ENCODE data around the gene LPP.

LPP gene

DNA sequence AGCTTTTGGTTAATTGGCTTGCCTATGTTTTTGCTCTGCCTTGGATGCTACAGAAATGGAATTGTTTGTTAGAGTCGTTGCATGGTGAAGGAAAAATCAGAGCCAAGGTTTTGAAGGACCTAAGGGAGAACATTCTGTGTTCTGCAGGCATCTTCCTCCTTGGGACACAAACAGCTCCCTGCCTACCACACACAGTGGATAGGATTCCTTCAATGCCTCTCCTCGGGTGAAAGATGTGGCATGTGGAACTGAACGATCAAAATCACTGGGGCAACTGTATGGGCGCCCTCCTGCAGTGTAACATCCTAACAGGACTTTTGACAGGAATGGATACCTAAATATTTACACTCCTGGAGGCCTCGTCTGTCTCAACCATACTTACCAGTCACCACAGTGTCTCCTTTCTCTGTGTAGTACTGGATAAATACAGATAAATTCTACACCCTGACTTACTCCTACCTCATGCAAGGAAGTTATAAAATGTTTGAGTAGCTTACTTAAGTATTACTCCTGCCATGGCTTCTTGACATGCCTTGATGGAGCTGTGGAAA is 100.6 kb downstream of the LPP start:
- no peak for DNase-seq

DNA sequence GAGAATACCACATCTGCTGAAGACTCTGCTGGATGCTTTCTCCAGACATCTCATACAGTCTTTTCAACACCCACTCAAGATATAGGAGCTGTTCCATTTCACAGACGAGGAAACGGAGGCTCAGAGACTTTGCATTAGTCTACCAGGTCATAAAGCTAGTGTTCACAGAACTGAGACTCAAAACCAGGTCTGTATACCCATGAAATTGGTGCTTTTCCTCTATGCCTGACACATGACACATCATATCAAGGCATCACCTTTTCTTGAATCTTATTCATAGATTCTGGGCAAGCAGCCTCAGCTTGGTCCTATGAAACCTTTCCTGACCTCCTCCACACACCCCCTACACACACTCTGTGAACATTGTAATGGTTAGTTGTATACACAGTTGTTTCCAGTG is 101.2 kb downstream of the LPP start:
- no peak for DNase-seq

DNA sequence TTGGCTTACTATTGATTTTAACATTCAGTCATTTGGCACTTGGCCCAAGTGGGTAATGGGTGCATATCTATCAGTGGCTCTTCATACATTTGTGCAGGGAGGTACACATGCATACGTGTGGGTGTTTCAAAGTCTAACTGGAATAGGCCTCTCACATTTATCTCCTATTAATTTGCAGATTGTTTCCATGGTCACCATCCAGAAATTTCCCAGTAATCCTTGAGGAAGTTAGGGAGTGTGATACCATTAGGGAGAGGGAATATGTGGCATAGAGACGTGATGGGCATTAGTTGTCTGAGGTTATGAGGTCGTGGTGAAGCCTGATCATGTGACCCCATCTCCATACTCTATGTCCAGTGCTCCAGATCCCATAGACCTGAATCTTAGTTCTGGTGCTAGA is 102.8 kb downstream of the LPP start:
- no peak for DNase-seq

DNA sequence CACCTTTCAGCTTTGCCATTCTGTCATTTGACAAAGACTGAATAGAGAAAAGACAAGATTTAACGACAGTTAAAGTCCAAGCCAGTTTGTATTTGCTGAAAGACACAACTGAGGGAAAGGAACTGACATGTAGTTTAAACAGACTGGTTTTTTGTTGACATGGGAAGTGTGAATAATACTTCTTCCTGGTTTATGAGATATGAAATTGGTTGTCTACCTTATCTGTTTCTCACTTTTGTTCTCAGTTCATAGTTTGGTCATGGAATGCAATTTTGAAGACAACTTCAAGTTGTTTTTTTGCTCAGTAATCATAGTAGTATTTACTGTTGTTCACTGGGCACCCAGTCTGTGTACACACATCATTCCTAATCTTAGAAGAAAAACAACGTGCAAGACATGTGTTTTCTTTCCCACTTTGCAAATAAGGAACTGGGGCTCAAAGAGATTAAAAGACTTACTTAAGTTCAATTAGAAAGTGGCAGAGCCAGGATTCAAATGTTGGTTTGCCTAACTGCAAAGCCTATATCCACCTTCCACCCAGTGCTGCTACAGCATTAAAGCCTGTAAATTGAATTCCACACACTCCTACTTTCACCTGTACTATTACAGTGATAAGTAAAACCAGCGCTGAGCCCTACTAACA is 103.5 kb downstream of the LPP start:
- DNase-seq = no peak

DNA sequence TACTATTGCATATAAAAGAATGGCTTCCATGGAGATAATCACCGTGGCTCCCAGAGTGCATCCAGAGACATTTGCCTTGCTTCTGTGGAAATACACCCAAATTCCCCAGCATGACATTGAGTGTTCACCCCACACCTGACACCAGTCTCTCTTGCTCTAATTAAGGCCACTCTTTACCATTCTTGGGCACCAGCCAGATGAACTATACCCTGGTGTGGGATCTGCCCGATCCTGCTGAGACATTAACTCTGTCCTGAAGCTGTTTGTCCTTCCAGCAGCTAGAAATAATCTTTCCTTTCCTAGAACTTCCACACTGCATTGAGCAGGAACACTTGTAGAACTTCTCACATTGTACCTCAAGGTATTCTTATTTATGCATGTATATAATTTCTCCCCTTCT is 105.2 kb downstream of the LPP start:
- no peak for DNase-seq

DNA sequence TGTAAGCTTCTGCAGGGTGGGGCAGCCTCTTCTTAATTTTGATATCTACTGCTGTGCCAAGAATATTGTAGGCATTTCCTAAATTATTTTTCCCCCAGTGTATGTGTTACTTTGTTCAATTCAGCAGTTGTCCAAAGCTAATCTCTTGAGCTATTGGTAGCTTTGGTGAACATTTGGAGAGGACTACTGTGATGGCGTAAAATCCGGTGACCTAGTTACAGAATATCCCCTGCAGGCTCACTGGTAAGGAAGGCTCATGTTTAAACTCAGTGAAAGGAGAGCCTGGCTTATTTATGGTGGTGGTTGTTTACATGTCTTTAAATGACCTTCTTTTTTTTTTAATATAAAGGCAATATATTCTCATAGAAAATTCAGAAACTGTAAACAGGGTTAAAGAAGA is 105.6 kb downstream of the LPP start:
- DNase-seq = no peak

DNA sequence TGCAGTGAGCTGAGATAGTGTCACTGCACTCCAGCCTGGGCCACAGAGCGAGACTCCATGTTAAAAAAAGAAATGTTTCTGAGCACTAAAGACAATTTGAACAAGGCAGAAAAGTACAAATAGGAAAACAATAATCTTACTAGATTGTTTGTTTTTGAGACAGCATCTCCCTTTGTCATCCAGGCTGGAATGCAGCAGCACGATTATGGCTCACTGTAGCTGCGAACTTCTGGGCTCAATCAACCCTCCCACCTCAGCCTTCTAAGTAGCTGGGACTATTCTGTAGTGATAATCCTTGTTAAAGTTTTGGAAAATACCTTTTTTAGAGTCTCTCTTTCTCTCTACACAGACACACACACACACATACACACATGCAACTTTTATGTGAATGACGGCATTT is 107.1 kb downstream of the LPP start:
- no peak for DNase-seq

DNA sequence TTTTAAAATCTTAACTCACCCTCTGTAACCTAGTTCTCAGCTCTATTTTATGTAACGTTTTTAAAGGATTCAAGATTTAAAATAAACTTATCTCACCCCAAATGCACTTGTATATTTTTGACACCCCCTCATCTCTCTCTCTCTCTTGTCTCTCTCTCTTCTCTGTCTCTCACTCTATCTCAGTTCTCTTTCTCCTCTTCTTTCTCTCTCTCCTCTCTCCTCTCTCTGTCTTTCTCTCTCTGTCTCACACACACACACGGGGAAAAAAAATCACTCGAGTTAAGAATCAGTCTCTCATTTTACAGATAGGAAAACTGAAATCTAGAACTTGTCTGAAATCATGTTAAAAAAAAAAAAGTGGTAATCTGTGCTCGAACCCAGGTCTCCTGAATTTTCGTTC is 108.5 kb downstream of the LPP start:
- no peak for DNase-seq

DNA sequence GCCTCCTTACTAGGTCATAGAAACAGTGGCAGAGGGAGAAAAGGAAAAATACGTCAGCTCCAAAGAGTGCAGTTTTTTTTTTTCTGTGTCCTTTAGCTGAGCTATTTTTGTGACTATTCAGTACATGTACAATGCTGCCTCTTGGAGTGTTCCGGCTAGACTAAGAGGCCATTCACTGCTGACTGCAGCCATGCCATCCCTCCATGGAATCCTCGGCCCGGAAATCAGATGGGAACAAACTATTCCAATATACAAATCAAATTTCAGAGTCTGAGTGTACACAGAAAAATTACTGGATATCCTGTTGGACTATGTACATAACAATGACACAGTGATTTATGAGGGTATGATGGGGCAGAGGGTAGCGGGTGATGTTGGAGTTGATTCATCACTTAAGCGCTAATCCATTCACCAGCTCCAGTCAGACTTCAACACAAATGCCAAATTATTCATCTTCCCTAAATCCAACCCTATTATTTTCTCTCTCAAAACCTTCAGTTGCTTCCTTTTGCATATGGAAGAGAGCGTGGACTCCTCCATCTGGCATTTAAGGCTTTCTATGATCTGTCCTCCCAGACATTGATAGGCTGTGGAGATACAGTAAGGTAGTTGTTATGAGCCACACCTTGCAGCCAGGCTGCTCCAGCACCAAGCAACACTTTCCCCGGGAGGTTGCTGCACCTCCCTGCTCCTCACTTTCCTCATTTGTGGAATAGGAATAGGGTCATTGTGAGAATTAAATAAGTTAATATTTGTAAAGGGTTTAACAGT is 109.1 kb downstream of the LPP start:
- DNase-seq = no peak

DNA sequence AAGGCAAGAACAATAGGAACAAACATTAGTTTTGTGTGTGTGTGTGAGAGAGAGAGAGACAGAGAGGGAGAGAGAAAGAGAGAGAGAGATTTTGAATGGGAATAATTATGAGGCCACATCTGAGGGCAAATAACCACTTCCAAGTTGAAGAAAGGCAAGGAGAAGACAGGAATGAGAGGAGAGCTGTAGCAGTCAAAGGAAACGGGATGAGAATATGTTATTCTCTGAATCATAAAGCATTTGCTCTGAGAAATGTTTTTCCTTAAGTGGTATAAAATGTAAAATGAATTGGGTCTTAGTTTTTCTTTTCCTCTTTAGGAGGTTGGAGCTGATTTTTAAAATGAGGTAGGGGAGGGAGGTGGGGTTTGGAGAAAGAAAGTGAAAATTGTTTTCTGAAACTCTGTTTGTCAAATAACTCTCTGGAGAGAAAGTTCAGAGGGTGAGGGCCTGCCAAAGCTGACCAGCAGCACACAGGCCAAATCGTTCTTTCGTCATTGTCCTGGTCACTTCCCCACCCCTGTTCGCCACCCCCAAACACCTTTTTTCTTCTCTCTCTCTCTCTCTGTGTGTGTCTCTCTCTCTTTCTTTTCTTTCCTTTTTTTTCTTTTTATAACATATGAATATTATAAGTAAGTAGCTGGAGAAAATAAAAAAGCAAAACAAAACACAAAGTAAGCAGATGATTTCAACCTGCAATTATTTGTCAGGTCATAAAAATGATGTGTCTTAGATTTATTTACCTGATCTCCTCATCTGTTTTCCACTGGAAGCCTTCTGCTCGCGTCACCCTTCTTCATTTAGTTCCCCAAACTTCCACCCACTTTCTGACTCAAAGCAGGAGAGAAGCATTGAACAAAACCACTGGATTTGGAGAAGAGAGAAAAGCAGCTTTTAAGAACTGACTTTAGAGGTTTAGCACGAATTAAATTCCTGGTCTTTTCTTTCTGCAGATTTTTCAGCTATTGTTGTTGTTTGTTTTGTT is 110.6 kb downstream of the LPP start:
- DNase-seq = no peak

DNA sequence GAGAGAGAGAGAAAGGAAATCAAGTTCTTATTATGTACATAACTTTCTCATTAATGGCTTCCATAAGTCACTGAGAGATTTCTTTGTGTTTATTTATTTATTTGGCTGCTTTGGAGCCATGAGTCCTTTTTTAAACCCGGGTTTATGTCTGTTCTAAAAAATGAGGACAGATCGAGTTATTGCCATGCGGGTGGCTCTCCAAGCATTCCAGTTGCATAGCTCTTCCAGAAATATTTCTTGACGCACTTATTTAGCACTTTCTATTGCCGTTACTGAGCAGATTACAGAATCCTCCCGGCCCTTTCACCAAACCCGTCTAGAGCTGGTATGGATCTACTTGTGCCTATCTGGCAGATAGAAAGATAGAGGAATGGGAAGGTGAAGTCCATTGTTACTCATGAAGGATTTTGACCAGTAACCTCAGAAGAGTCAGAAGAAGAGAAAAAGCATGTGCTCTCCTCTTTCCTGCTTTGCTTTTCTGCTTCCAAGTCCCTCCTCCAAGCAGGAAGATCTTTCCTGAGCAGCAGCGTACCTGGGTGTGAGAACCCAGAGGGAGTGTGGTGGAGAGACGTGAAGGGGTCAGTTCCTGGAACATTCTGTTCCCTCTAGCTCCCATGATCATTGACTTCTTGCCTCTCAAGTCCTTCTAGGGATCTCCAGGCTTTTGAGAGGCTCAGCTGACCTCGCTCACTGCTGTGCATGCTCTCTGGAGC is 112.8 kb downstream of the LPP start:
- no peak for DNase-seq

DNA sequence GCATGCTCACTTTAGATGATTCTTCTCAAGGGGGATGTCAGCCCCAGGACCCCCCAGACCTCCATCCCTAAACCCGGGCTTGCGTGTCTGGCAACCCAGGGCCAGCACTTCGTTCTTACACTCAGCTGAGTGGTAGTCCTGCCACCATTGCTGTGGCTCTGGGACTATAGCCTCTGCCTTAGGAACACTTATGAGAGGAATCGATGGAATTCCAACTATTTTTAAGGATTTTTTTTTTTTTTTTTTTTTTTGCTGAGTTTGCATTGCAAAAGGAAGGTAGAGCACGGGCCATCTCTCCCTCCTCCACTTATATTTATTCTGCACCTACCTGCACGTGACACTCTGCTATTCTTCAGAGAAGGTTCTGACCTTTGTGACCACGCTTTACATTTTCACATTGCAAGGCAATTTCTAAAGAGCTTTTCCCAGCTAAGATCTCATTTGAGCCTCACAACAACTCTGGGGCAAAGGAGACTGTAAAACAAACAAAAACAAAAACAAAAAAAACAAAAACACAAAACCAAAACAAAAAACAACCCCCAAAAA is 113.9 kb downstream of the LPP start:
- no peak for DNase-seq

DNA sequence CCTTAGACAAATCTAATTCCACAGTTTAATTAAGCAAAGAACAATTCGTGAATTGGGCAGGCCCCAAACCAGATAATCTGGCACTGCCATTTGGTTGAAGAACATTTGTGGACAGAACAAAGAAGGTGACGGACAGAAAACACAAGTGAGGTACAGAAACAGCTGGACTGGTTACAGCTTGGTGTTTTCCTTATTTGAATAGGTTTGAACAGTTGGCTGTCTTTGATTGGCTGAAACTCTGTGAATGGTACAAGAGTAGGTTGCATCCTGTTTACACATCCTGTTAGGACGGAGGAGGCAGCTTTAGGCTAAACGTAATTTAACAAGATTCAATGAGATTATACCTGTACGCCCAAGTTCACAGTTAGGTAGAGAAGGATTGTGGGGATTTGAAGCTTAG is 114.4 kb downstream of the LPP start:
- no peak for DNase-seq

DNA sequence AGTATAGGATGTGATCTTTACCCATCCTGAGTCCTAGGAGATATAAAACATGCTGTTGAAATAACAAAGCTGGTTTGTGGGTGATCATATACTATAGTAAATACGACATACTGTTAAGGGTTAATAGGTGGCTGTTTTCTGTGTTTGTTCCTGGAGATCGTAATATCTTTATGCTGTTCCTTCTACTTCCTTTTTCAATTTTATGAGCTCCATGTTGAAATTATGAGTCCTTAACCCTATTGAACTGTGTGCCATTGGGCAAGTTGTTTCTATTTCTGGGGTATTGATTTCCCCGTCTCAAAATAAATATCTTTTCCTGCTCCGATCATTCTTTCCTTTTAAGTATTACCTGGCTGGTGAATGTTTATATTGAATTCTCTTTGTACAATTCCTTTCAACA is 115.1 kb downstream of the LPP start:
- DNase-seq = peak; percentile 4

DNA sequence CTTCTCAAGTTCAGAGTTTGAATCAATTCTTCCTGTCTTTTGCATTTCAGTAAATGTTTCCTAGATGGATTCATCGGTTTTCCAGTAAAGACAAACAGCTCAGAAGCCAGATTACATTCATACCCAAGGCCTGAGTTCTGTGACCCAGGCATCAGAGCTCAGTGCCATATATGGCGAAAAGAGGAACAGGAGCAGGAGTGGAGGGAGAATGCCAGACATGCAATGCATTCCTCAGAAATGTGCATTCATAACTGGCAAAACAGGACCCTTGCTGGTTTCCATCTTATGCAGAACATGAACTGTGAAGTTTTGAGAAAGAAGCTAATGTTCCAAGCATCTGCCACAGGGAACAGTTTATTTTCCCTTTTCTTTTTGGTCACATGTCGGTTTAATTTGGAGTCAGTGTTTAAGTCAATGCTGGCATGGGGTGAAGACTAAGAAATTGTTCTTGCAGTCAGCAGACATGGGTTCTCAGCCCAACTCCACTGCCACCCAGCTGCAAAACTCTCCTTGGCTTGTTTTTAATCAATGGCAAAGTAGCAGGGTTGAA is 116.5 kb downstream of the LPP start:
- DNase-seq = no peak

DNA sequence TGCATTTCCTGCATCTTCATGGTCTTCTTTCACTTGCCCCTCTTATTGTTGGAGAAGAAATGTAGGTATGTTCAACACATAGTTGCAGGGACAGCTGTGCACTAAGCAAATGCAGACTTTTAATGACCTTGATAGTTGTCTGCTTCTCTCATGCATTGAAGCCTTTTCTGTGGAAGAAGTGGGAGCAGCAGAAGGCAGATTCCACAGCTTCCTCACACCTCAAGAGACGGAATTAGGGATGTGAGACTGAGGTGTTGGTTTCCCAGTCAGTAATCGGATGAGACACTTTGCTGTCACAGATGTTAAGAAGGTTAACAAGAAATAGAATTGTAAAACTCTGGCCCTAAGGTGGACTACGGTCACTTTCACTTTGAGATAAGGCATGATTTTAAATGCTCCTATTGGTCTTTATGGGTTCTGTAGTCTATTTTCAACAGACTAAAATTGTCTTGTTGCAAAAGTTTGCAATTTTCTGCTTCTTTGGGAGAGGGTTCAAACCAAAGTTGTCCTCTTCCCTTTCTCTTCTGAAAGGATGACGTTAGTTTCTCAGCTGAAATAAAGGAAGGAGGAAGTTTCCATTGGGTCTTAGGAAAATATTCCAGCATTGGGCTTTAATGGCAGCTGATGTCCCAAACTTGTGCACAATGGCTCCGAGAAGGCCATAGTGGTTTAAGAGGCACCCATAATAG is 117.4 kb downstream of the LPP start:
- no peak for DNase-seq

DNA sequence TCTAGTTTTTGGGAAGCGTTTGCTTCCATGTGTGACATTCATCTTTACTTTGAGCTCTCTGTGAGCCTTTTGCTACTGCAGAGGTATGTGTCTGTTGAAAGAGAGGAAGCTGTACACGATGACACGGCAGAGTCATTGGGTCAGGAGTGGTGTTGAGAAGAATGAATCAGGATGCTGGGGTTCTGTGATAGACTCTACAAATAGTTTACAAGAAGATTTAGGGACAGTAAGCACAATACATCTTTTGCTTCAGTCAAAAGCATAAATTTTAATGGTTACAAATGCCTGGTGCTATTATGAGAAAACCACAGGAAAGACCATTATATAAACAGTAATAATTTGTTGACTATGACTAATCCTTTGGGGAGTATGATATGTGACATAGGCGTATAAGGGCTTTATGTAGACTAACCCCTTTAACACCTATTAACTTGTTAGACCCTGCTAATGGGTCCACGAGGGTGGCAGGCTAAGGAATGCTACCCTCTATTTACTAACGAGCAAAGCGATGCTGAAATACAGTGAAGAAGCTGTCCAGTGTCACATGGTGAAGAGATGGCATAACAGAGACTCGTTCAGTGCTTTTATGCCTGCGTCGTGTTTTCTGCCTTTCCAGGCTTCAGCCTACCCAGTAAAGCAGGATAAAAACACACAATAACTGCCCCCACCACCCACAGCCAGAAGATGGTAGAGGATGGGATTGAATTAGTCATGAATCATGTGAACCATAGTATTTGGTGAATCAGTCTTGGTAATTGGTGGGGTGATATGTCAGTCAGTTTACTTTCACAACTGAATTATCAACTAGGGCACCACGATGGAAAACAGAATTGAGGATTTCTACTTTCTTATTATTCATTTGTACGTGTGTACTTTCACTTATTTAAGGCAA is 118.8 kb downstream of the LPP start:
- no peak for DNase-seq

DNA sequence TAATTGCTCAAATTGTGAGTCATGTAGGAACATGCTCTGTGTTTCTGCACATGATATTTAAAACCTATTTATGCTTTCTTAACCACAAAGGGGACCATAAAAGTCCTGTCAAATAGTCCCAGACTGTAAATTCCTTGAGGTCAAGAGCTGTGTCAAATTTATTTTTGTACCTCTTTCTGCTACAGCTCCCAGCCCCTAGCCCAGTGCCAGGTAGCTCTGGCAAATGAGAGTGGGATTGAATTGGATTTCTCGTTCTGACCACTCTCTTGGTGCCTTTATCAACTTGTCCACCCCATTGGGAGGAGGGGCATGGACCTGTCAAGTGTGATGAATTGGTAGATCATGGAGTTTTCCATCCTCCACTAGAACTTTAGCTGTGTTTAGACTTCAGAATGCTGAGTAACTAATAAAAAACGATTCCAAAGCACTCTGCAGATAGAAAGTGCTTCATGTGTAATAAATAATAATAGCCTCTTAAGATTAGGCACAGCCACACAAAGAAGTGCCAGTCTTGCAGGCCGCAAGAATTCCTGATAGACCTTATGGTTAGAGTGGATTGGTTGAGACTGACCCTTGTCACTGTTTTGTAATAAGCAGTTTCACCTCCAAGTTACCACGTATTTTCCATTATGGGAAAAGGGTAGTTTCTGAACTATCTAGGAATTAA is 120.4 kb downstream of the LPP start:
- DNase-seq = no peak

DNA sequence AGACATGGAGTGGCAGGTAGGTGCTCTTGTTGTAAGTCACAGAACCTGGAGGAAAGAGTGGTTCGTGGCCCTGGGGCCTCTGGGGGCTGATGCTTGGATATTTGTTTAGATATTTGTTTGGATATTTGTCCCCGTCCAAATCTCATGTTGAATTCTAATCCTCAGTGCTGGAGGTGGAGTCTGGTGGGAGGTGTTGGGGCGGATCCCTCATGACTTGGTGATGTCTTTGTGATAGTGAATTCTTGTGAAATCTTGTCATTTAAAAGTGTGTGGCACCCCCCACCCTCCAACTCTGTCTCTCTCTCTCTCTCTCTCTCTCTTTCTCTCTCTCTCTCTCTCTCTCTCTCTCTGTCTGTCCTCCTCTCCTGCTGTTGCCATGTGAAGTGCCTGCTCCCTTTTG is 122.4 kb downstream of the LPP start:
- DNase-seq = no peak

Data from GF-D8 (cell line).